Lung (tissue), 12 donors: Measurements from ENCODE around the gene ZBTB49. TPM values are rescaled to one million over a fixed set of nuclear protein-coding genes. Genes with fewer than 3 reads are reported as not detected.

Experiments used
- ATAC-seq: fragments of 200-7000 bp; cut with Tn5 transposase; one replicate; pipeline ENCODE4 v1.9.1; 2020; ENCODE audit warnings: moderate number of reproducible peaks; ENCODE audit not compliant: insufficient read depth, low FRiP score
- DNase-seq, 3 donors: peaks; one replicate each; pipeline ENCODE4 v3.0.0-alpha.2; 2013 to 2017
- H3K27ac ChIP-seq, 2 donors: one replicate each; pipeline ENCODE4 v1.5.1; 2013; ENCODE audit warnings: mild to moderate bottlenecking in 2 of 2, moderate library complexity in 2 of 2, control low read depth in 1 of 2, inconsistent platforms in 1 of 2, low read depth in 1 of 2, low read length in 1 of 2
- H3K27me3 ChIP-seq, 3 donors: one replicate each; pipeline ENCODE4 v1.5.1; 2013; ENCODE audit warnings: low read length in 2 of 3; ENCODE audit not compliant: control insufficient read depth in 3 of 3, insufficient read depth in 3 of 3
- H3K36me3 ChIP-seq, 4 donors: one replicate each; pipeline ENCODE4 v1.5.1; 2013; ENCODE audit warnings: low read length in 4 of 4, mild to moderate bottlenecking in 1 of 4, moderate library complexity in 1 of 4; ENCODE audit not compliant: control insufficient read depth in 4 of 4, insufficient read depth in 4 of 4
- H3K4me1 ChIP-seq, 5 donors: one replicate each; pipeline ENCODE4 v1.5.1; 2013; ENCODE audit warnings: low read length in 5 of 5, mild to moderate bottlenecking in 2 of 5, moderate library complexity in 1 of 5; ENCODE audit not compliant: control insufficient read depth in 5 of 5, insufficient read depth in 5 of 5
- H3K4me3 ChIP-seq: one replicate; pipeline ENCODE4 v1.5.1; 2013; ENCODE audit warnings: mild to moderate bottlenecking, control low read depth, moderate library complexity
- H3K9ac ChIP-seq, 2 donors: one replicate each; pipeline ENCODE4 v1.5.1; 2013; ENCODE audit warnings: low read length in 2 of 2, control low read depth in 1 of 2; ENCODE audit not compliant: insufficient read depth in 1 of 2
- H3K9me3 ChIP-seq, 4 donors: one replicate each; pipeline ENCODE4 v1.5.1; 2013; ENCODE audit warnings: low read length in 3 of 4, mild to moderate bottlenecking in 1 of 4, moderate library complexity in 1 of 4; ENCODE audit not compliant: control insufficient read depth in 4 of 4, insufficient read depth in 3 of 4
- CTCF ChIP-seq: IDR thresholded peaks from 2 replicates; pipeline ENCODE4 v1.5.1; 2012; ENCODE audit warnings: mild to moderate bottlenecking; ENCODE audit errors: control extremely low read depth, extremely low read depth
- WGBS, 2 donors: extraction: QIAGEN DNeasy Blood & Tissue Kit; methylation state at CpG; one replicate each; pipeline ENCODE4 v1.1.7; 2013; 5-methylcytosine and 5-hydroxymethylcytosine counted together
- polyA plus RNA-seq, 2 donors: library from polyadenylated mRNA; stranded (reverse); fragments of 200-250 nt; gene quantifications; one replicate each; pipeline ENCODE4 v1.2.1, GENCODE V29; 2013
- total RNA-seq, 2 donors: library from RNA; depleted of rRNA in 1 of 2; stranded (reverse); fragments of >200 nt in 1 of 2; gene quantifications; one replicate each; pipeline ENCODE4 v1.2.1, GENCODE V29; 2014 to 2021
- donor health status: control.
- donor health status: control.
- donor health status: Bipolar disorder and iron deficiency.
- donor health status: healthy.
- donor health status: DM: yes; HTN: yes; CAD: no.

ZBTB49 gene
- total and polyA plus RNA-seq, 4 donors, result 1.8 to 9.0 (median 4.1) TPM

DNA sequence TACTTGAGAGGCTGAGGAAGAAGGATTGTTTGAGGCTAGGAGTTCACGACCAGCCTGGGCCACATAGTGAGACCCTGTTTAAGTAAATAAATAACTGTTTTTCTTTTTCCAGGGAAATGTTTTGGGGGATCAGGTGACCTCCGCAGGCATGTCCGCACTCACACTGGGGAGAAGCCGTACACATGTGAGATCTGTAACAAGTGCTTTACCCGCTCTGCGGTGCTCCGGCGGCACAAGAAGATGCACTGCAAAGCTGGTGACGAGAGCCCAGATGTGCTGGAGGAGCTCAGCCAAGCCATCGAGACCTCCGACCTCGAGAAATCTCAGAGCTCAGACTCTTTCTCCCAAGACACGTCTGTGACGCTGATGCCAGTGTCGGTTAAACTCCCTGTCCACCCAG, 30.5 kb downstream of the ZBTB49 start:
- H3K36me3 ChIP-seq, result peaks cover 3 to 37% (median 9%) of the 10 kb centered on the region in 4 donors
- H3K4me3 ChIP-seq, result no peak overlapping the region
- H3K9me3 ChIP-seq, result no peaks in the 10 kb centered on the region
- H3K27me3 ChIP-seq, result no peaks in the 10 kb centered on the region
- H3K9ac ChIP-seq, result no peak overlapping the region
- no peak overlapping the region for H3K27ac ChIP-seq
- DNase-seq (no peak), ATAC-seq (no peak)
- no peaks in the 10 kb centered on the region for H3K4me1 ChIP-seq
- 97 to 98% methylated on average over 15 of the region's 15 CpGs for WGBS, 2 donors
- no peak for TF ChIP-seq CTCF

DNA sequence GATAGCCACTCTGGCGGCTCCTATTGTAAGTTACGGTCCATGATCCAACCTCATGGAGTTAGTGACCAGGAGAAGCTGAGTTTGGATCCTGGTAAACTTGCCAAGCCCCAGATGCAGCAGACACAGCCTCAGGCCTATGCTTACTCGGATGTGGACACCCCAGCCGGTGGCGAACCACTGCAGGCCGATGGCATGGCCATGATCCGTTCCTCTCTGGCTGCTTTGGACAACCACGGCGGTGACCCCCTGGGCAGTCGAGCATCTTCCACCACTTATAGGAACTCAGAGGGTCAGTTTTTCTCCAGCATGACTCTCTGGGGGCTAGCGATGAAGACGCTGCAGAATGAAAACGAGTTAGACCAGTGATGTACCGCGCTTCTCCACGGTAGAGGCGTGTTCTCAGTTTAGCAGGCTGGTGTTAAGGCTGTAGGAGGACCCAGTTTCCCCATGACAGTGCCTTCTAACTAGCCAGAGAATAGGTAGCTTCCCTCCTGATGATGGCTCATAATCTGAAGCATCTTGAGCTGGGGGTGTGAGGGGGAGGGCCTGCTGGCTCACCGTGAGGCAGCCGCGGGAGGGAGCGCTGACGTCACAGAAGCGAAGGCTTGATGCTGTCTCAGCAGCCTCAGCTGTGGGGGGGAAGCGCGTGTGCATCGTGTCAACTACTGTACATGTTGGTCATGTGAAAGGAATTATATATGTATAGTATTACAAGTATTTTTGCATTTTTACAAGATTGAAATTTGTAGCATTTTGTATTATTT, 31.1 kb downstream of the ZBTB49 start:
- Histone ChIP-seq H3K36me3 (peaks cover 0 to 32% (median 7%) of the 10 kb centered on the region in 4 donors), H3K9me3 (no peaks in the 10 kb centered on the region), H3K27me3 (no peaks in the 10 kb centered on the region), H3K27ac (no peak overlapping the region), H3K9ac (no peak overlapping the region), H3K4me1 (no peaks in the 10 kb centered on the region), H3K4me3 (no peak overlapping the region)
- TF ChIP-seq CTCF, result no peak
- 92 to 96% methylated on average over 26 of the region's 26 CpGs for WGBS, 2 donors
- ATAC-seq, result no peak
- DNase-seq, result no peak

GRCh38 chr4:4321951-4322688, 32.1 kb downstream of the ZBTB49 start:
- Histone ChIP-seq H3K9ac (no peak overlapping the region), H3K4me3 (no peak overlapping the region), H3K27me3 (no peaks in the 10 kb centered on the region), H3K36me3 (peaks cover 0 to 24% (median 5%) of the 10 kb centered on the region in 4 donors), H3K27ac (no peak overlapping the region), H3K9me3 (no peaks in the 10 kb centered on the region), H3K4me1 (no peaks in the 10 kb centered on the region)
- ATAC-seq, result no peak
- 75 to 80% methylated on average over 18 of the region's 18 CpGs for WGBS, 2 donors
- no peak for DNase-seq
- no peak for TF ChIP-seq CTCF
